AG10803 (cell line): Measurements from ENCODE around the gene ESR2.
"Not testable (repeated sequence)": the region's sequence is repeated elsewhere in the genome, so short reads cannot be mapped to it uniquely, and the experiment has no call there.

Source experiments
- DNase-seq: peaks from one replicate; pipeline ENCODE4 v3.0.0; 2010; ENCODE audit warnings: low read depth
- H3K4me3 ChIP-seq: 2 replicates; pipeline ENCODE4 v1.5.1; 2011; ENCODE audit warnings: mild to moderate bottlenecking, low read length, control low read depth
- CTCF ChIP-seq: conservative IDR thresholded peaks from 2 replicates; pipeline ENCODE4 v1.5.1; 2011; ENCODE audit warnings: mild to moderate bottlenecking, low read length, control low read depth, inconsistent platforms

ESR2 gene

GRCh38 chr14:64324895-64325294 lies 30.7 kb upstream of the ESR2 start:
- no peak for TF ChIP-seq CTCF
- DNase-seq: peak; percentile 65
- H3K4me3 ChIP-seq: no peak overlapping the region

- no peak for TF ChIP-seq CTCF
- peak; percentile 3 for DNase-seq
- H3K4me3 ChIP-seq: no peak overlapping the region
Measured at GRCh38 chr14:64324461-64324860, 30.3 kb upstream of the ESR2 start.

- not testable (repeated sequence) for H3K4me3 ChIP-seq, DNase-seq
Measured at GRCh38 chr14:64320362-64320761, 26.2 kb upstream of the ESR2 start.

DNA sequence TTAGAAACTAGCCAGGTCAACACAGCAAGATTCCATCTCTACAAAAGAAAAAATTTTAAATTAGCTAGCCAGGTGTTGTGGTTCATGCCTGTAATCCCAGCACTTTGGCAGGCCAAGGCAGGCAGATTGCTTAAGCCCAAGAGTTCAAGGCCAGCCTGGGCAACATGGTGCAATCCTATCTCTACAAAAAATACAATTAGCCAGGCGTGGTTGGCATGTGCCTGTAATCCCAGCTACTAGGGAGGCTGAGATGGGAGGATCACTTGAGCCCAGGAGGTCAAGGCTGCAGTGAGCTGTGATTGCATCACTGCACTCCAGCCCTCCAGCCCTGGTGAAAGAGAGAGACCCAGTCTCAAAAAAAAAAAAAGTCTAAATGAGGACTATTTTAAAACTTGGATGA lies 24.5 kb upstream of the ESR2 start:
- H3K4me3 ChIP-seq, DNase-seq: not testable (repeated sequence)

DNA sequence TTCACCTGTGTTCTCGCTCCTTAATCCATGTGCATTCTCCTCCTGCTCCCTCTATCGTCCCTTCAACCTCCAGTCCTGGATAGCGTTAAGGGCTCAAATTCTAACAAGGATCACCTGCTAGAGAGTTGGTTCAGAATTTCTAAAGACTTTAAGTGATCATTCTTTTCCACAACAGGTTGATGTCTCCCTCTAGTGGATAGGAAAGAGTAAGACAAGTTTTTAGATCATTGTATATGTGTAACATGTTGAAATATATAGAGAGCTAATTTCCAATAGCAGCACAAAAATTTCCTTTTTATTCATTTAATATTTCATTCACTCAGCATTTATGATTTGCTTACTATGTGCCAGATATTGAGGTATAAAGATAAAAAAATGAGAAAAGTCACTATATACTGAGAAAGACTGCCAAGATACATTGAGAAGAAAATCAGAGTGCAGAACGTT lies 9.3 kb upstream of the ESR2 start:
- DNase-seq: peak; percentile 60
- H3K4me3 ChIP-seq: no peak overlapping the region
- peak; percentile 89 for TF ChIP-seq CTCF

- 0 out of 2 replicates have a peak, but pooled peaks have one; percentile 12 for TF ChIP-seq CTCF
- no peak overlapping the region for H3K4me3 ChIP-seq
- no peak for DNase-seq
Measured at GRCh38 chr14:64298773-64299172, 4.6 kb upstream of the ESR2 start.

DNA sequence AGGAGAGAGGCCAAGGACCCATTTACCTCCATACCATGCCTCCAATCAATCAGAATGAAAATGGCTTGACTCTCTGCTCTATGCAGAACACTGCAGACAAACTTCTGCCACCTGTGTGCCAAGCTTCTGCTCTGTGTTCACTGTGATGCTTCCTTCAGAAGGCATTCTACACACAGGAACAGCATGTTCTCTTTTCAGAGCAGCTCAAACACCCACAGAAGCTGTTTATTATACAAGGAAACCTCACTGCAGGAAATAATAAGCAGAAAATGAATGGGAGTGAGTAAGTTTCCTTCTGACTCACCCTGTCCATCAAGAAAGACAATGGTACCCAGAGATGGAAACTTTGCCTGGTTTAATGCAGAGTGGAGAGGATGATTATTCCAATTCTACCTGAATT lies 2.4 kb upstream of the ESR2 start:
- DNase-seq: no peak
- no peak overlapping the region for H3K4me3 ChIP-seq
- TF ChIP-seq CTCF: no peak

- peak overlapping the region; percentile 43 for H3K4me3 ChIP-seq
- DNase-seq: peak; percentile 24
Measured at GRCh38 chr14:64294672-64295413, 672 bp upstream of the ESR2 start.

More at GRCh38 chr14:64294672-64295413, 672 bp upstream of the ESR2 start:
- TF ChIP-seq CTCF: peak; percentile 72
